GM21529 (cell line): ENCODE measurements around the gene DEDD.

ENCODE experiments used
- ATAC-seq: cut with Tn5 transposase; IDR thresholded peaks from one replicate; pipeline ENCODE4 v1.9.1; 2021; ENCODE audit not compliant: unreplicated experiment

DEDD gene

GRCh38 chr1:161163793-161164192, 31.3 kb upstream of the DEDD start:
- ATAC-seq = no peak

- no peak for ATAC-seq
Measured at GRCh38 chr1:161162806-161163205, 30.3 kb upstream of the DEDD start.

- no peak for ATAC-seq
Measured at GRCh38 chr1:161162052-161162451, 29.6 kb upstream of the DEDD start.

- no peak for ATAC-seq
Measured at GRCh38 chr1:161161652-161162051, 29.2 kb upstream of the DEDD start.

GRCh38 chr1:161160671-161161145, 28.2 kb upstream of the DEDD start:
- no peak for ATAC-seq

GRCh38 chr1:161159913-161160243, 27.4 kb upstream of the DEDD start:
- no peak for ATAC-seq

GRCh38 chr1:161159087-161159912, 26.8 kb upstream of the DEDD start, which contains the start of gene USP21:
Gene USP21, plus strand, starts transcription at chr1:161159500. Its CDS starts 1,141 bp downstream, at chr1:161160641.
- ATAC-seq = peak; percentile 72

GRCh38 chr1:161158316-161159010, 26.0 kb upstream of the DEDD start:
- no peak for ATAC-seq

- ATAC-seq = no peak
Measured at GRCh38 chr1:161157867-161158266, 25.4 kb upstream of the DEDD start.

- peak; percentile 88 for ATAC-seq
Measured at GRCh38 chr1:161153682-161154337, 21.3 kb upstream of the DEDD start, which contains the start of gene UFC1. Gene UFC1, plus strand, starts transcription at chr1:161153978. Its CDS starts 20 bp downstream, at chr1:161153998.

- no peak for ATAC-seq
Measured at GRCh38 chr1:161153176-161153575, 20.7 kb upstream of the DEDD start.

- no peak for ATAC-seq
Measured at GRCh38 chr1:161145832-161146231, 13.4 kb upstream of the DEDD start.

GRCh38 chr1:161140755-161141400, 8.4 kb upstream of the DEDD start:
- no peak for ATAC-seq

GRCh38 chr1:161139766-161140165, 7.3 kb upstream of the DEDD start:
- no peak for ATAC-seq

GRCh38 chr1:161138431-161138830, 6.0 kb upstream of the DEDD start:
- ATAC-seq = no peak

GRCh38 chr1:161137881-161138280, 5.4 kb upstream of the DEDD start:
- ATAC-seq = no peak

- ATAC-seq = peak; percentile 7
Measured at GRCh38 chr1:161133220-161133740, 813 bp upstream of the DEDD start.

- no peak for ATAC-seq
Measured at GRCh38 chr1:161131523-161132409, 701 bp downstream of the DEDD start.

GRCh38 chr1:161130266-161130665, 2.2 kb downstream of the DEDD start:
- no peak for ATAC-seq
